Mesenchymal stem cell (in vitro differentiated cells and primary cell): ENCODE results near the gene RAD51B.

Experiments used
- DNase-seq: peaks from one replicate; pipeline ENCODE4 v3.0.0-alpha.2; 2013
- H2AFZ ChIP-seq: one replicate; pipeline ENCODE4 v1.6.1; 2013; ENCODE audit warnings: low read depth, mild to moderate bottlenecking, control low read depth, inconsistent platforms, low read length, moderate library complexity
- H2AK5ac ChIP-seq: 2 replicates; pipeline ENCODE4 v1.6.1; 2013; ENCODE audit warnings: low read length, moderate library complexity, mild to moderate bottlenecking, inconsistent platforms; ENCODE audit not compliant: severe bottlenecking
- H2BK120ac ChIP-seq: one replicate; pipeline ENCODE4 v1.6.1; 2013; ENCODE audit warnings: low read depth, mild to moderate bottlenecking, inconsistent platforms, low read length, moderate library complexity
- H2BK12ac ChIP-seq, 2 experiments: one replicate each; pipeline ENCODE4 v1.6.1; 2013; ENCODE audit warnings: inconsistent platforms in 2 of 2, low read length in 2 of 2, mild to moderate bottlenecking in 2 of 2, moderate library complexity in 2 of 2, control low read depth in 1 of 2
- H2BK15ac ChIP-seq: one replicate; pipeline ENCODE4 v1.6.1; 2013; ENCODE audit warnings: mild to moderate bottlenecking, low read depth, inconsistent platforms; ENCODE audit not compliant: poor library complexity, severe bottlenecking
- H2BK5ac ChIP-seq: 2 replicates; pipeline ENCODE4 v1.6.1; 2013; ENCODE audit warnings: low read depth, mild to moderate bottlenecking, low read length, control low read depth, inconsistent platforms; ENCODE audit not compliant: poor library complexity, severe bottlenecking
- H3K14ac ChIP-seq, 2 experiments: one replicate each; pipeline ENCODE4 v1.6.1; 2013; ENCODE audit warnings: inconsistent platforms in 2 of 2, low read length in 2 of 2, control low read depth in 1 of 2, mild to moderate bottlenecking in 1 of 2, moderate library complexity in 1 of 2
- H3K18ac ChIP-seq, 2 experiments: one replicate each; pipeline ENCODE4 v1.6.1; 2013; ENCODE audit warnings: inconsistent platforms in 2 of 2, low read length in 2 of 2, control low read depth in 1 of 2, low read depth in 1 of 2, mild to moderate bottlenecking in 1 of 2
- H3K23ac ChIP-seq, 2 experiments: one replicate each; pipeline ENCODE4 v1.6.1; 2013; ENCODE audit warnings: inconsistent platforms in 2 of 2, low read length in 2 of 2, mild to moderate bottlenecking in 2 of 2, moderate library complexity in 2 of 2, control low read depth in 1 of 2
- H3K27ac ChIP-seq: 2 replicates; pipeline ENCODE4 v1.5.1; 2013; ENCODE audit warnings: mild to moderate bottlenecking, moderate library complexity, low read length, control low read depth, inconsistent platforms; ENCODE audit not compliant: poor library complexity, severe bottlenecking
- H3K27me3 ChIP-seq, 2 experiments: 2 replicates each; pipeline versions ENCODE4 v1.6.1 to v1.7.0; 2013; ENCODE audit warnings: low read length in 2 of 2, mild to moderate bottlenecking in 2 of 2, moderate library complexity in 2 of 2, control low read depth in 1 of 2, inconsistent platforms in 1 of 2; ENCODE audit not compliant: control insufficient read depth in 1 of 2, insufficient read depth in 1 of 2
- H3K36me3 ChIP-seq, 2 experiments: 2 replicates each; pipeline versions ENCODE4 v1.6.1 to v1.7.0; 2013; ENCODE audit warnings: low read length in 2 of 2, control low read depth in 1 of 2, inconsistent platforms in 1 of 2, low read depth in 1 of 2, mild to moderate bottlenecking in 1 of 2; ENCODE audit not compliant: insufficient read depth in 2 of 2, control insufficient read depth in 1 of 2
- H3K4ac ChIP-seq, 2 experiments: one replicate each; pipeline ENCODE4 v1.6.1; 2013; ENCODE audit warnings: inconsistent platforms in 2 of 2, low read length in 2 of 2, mild to moderate bottlenecking in 2 of 2, moderate library complexity in 2 of 2, control low read depth in 1 of 2, low read depth in 1 of 2
- H3K4me1 ChIP-seq: 2 replicates; pipeline ENCODE4 v1.6.1; 2013; ENCODE audit warnings: low read depth, low read length, control low read depth; ENCODE audit not compliant: control insufficient read depth, insufficient read depth
- H3K4me2 ChIP-seq: 2 replicates; pipeline ENCODE4 v1.6.1; 2013; ENCODE audit warnings: low read length, mild to moderate bottlenecking, inconsistent platforms; ENCODE audit not compliant: poor library complexity, severe bottlenecking
- H3K4me3 ChIP-seq, 2 experiments: 2 replicates each; pipeline versions ENCODE4 v1.5.1 to v1.7.0; 2013; ENCODE audit warnings: low read length in 2 of 2, mild to moderate bottlenecking in 2 of 2, control low read depth in 1 of 2, low read depth in 1 of 2; ENCODE audit not compliant: insufficient read depth in 1 of 2
- H3K79me1 ChIP-seq: replicated peaks from 2 replicates; pipeline ENCODE4 v1.6.1; 2013; ENCODE audit warnings: mild to moderate bottlenecking, control low read depth, low read length, inconsistent platforms; ENCODE audit not compliant: poor library complexity, severe bottlenecking
- H3K9ac ChIP-seq: 2 replicates; pipeline ENCODE4 v1.7.0; 2013; ENCODE audit warnings: mild to moderate bottlenecking, low read length, moderate library complexity
- H3K9me3 ChIP-seq: 2 replicates; pipeline ENCODE4 v1.7.0; 2013; ENCODE audit warnings: mild to moderate bottlenecking, low read length; ENCODE audit not compliant: control insufficient read depth
- H4K8ac ChIP-seq: one replicate; pipeline ENCODE4 v1.6.1; 2013; ENCODE audit warnings: inconsistent platforms, mild to moderate bottlenecking, low read length, moderate library complexity
- H4K91ac ChIP-seq: one replicate; pipeline ENCODE4 v1.6.1; 2013; ENCODE audit warnings: mild to moderate bottlenecking, low read length, inconsistent platforms
- WGBS: methylation state at CpG from one replicate; pipeline ENCODE4 v1.1.7; 2013; ENCODE audit warnings: mixed read lengths; 5-methylcytosine and 5-hydroxymethylcytosine counted together

RAD51B gene

DNA sequence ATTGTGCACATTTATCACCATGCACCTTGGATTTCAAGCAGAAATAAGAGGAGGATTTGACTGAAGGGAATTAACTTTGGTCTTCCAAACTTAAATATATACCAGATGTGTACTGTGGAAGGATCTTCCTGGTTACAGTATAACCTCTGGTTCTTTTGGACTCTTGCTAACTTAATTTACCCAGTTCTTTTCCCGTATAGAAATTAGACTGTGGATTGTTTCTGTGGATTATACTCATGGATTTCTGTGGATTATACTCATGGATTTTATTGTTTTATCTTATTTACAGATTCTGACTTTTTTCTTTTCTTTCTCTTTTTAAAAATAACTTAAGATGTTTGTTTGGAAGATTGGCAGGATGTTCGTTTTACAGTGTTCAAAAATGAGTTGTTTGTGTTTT lies 215.3 kb downstream of the RAD51B start:
- H3K27ac ChIP-seq, result no peak overlapping the region
- no peak overlapping the region for H3K4me2 ChIP-seq
- no peak overlapping the region for H2AFZ ChIP-seq
- H4K91ac ChIP-seq, result no peak overlapping the region
- H3K18ac ChIP-seq, result no peak overlapping the region
- H2AK5ac ChIP-seq, result no peak overlapping the region
- H3K9me3 ChIP-seq, result peaks cover 4% of the 10 kb centered on the region
- no peak for DNase-seq
- H3K4me3 ChIP-seq, result no peak overlapping the region
- no peak overlapping the region for H2BK5ac ChIP-seq
- H3K14ac ChIP-seq, result no peak overlapping the region
- no peaks in the 10 kb centered on the region for H3K79me1 ChIP-seq
- WGBS, result no CpG with 5 or more reads among the region's 2 CpGs
- H3K9ac ChIP-seq, result no peak overlapping the region
- no peaks in the 10 kb centered on the region for H3K4me1 ChIP-seq
- H2BK12ac ChIP-seq, result no peak overlapping the region
- H3K23ac ChIP-seq, result no peak overlapping the region
- H3K4ac ChIP-seq, result no peak overlapping the region
- no peaks in the 10 kb centered on the region for H3K27me3 ChIP-seq
- H4K8ac ChIP-seq, result no peak overlapping the region
- no peak overlapping the region for H2BK15ac ChIP-seq
- H3K36me3 ChIP-seq, result no peaks in the 10 kb centered on the region
- no peak overlapping the region for H2BK120ac ChIP-seq

DNA sequence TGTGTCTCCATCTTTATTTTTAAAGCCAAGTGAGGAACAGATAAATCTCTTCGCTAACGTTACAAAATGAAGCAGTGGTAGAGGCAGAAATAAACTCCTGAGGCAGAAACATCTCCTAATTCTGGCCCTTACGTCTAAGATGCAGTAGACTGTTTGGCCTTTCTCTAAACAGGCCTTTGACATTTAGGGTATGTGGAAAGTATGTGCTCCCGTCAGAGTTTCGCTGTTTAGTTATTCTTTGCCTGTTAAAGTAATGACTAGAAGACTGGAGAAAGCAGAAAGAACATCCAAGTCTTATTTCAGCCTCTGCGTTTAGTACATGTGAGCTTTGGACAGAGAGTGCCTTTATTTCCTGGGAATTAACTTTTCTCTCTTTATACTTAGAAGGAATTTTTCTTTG lies 216.6 kb downstream of the RAD51B start:
- Histone ChIP-seq H3K23ac (no peak overlapping the region), H3K4me1 (no peaks in the 10 kb centered on the region), H4K91ac (no peak overlapping the region), H4K8ac (no peak overlapping the region), H2BK120ac (no peak overlapping the region), H3K18ac (no peak overlapping the region), H3K14ac (no peak overlapping the region), H3K27me3 (no peaks in the 10 kb centered on the region), H2BK15ac (no peak overlapping the region), H3K4me2 (no peak overlapping the region), H3K79me1 (no peaks in the 10 kb centered on the region), H2BK12ac (peak overlapping the region in 1 of 2 experiments; percentile 71), H3K4ac (no peak overlapping the region), H3K27ac (no peak overlapping the region), H2AK5ac (no peak overlapping the region), H3K4me3 (no peak overlapping the region), H3K9me3 (no peaks in the 10 kb centered on the region), H3K36me3 (no peaks in the 10 kb centered on the region), H2BK5ac (no peak overlapping the region), H2AFZ (no peak overlapping the region), H3K9ac (no peak overlapping the region)
- 37% methylated on average over 6 of the region's 6 CpGs for WGBS
- peak; percentile 72 for DNase-seq

- Histone ChIP-seq H2AFZ (no peak overlapping the region), H4K8ac (no peak overlapping the region), H3K79me1 (no peaks in the 10 kb centered on the region), H2BK15ac (no peak overlapping the region), H3K9ac (no peak overlapping the region), H3K18ac (no peak overlapping the region), H3K4me3 (no peak overlapping the region), H3K4me2 (no peak overlapping the region), H3K27me3 (no peaks in the 10 kb centered on the region), H3K4me1 (no peaks in the 10 kb centered on the region), H3K9me3 (no peaks in the 10 kb centered on the region), H3K14ac (no peak overlapping the region), H3K4ac (no peak overlapping the region), H4K91ac (no peak overlapping the region), H2BK12ac (no peak overlapping the region), H2BK120ac (no peak overlapping the region), H3K23ac (no peak overlapping the region), H3K36me3 (no peaks in the 10 kb centered on the region), H2AK5ac (no peak overlapping the region), H2BK5ac (no peak overlapping the region), H3K27ac (no peak overlapping the region)
- no peak for DNase-seq
Measured at GRCh38 chr14:68039593-68039992, 220.0 kb downstream of the RAD51B start.

GRCh38 chr14:68040633-68041369 lies 221.2 kb downstream of the RAD51B start:
- H3K18ac ChIP-seq, result no peak overlapping the region
- H2AFZ ChIP-seq, result no peak overlapping the region
- no peak overlapping the region for H3K23ac ChIP-seq
- H3K14ac ChIP-seq, result no peak overlapping the region
- H4K8ac ChIP-seq, result no peak overlapping the region
- no peak overlapping the region for H3K27ac ChIP-seq
- no peaks in the 10 kb centered on the region for H3K4me1 ChIP-seq
- H3K27me3 ChIP-seq, result no peaks in the 10 kb centered on the region
- H2AK5ac ChIP-seq, result no peak overlapping the region
- H3K9ac ChIP-seq, result no peak overlapping the region
- H3K4ac ChIP-seq, result no peak overlapping the region
- no peaks in the 10 kb centered on the region for H3K79me1 ChIP-seq
- H3K4me2 ChIP-seq, result no peak overlapping the region
- DNase-seq, result no peak
- no peak overlapping the region for H2BK120ac ChIP-seq
- H3K9me3 ChIP-seq, result no peaks in the 10 kb centered on the region
- no peak overlapping the region for H3K4me3 ChIP-seq
- H4K91ac ChIP-seq, result no peak overlapping the region
- H2BK5ac ChIP-seq, result no peak overlapping the region
- H3K36me3 ChIP-seq, result no peaks in the 10 kb centered on the region
- 90% methylated on average over 5 of the region's 6 CpGs for WGBS
- no peak overlapping the region for H2BK12ac ChIP-seq
- H2BK15ac ChIP-seq, result no peak overlapping the region
